PC-9 (cell line): ENCODE results near the gene CRYBB1.

Source experiments
- CTCF ChIP-seq: fragments of 200-600 bp; sonication (generic); conservative IDR thresholded peaks from 2 replicates; pipeline ENCODE4 v1.6.1; 2017; ENCODE audit warnings: mixed run types, antibody characterized with exemption, mild to moderate bottlenecking, moderate library complexity
- EZH2 ChIP-seq: fragments of 200-600 bp; sonication (generic); IDR thresholded peaks from 2 replicates; pipeline ENCODE4 v1.8.0; 2017; ENCODE audit warnings: antibody characterized with exemption, low read depth

GRCh38 chr22:26555478-26555877, 62.3 kb downstream of the CRYBB1 start:
- TF ChIP-seq CTCF (no peak), EZH2 (no peak)
